HTR-8/SVneo (cell line): ENCODE results near the gene GPRC5C.

Experiments
- DNase-seq: peaks from one replicate; pipeline ENCODE4 v3.0.0; 2011; ENCODE audit warnings: low spot score, mixed read lengths; ENCODE audit not compliant: insufficient read length
- FAIRE-seq: peaks from 2 replicates; lab custom pipeline; 2011; peaks lifted over from hg19 to GRCh38; lab: Jason Lieb, UNC

Gene GPRC5C, protein sequence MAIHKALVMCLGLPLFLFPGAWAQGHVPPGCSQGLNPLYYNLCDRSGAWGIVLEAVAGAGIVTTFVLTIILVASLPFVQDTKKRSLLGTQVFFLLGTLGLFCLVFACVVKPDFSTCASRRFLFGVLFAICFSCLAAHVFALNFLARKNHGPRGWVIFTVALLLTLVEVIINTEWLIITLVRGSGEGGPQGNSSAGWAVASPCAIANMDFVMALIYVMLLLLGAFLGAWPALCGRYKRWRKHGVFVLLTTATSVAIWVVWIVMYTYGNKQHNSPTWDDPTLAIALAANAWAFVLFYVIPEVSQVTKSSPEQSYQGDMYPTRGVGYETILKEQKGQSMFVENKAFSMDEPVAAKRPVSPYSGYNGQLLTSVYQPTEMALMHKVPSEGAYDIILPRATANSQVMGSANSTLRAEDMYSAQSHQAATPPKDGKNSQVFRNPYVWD

DNA sequence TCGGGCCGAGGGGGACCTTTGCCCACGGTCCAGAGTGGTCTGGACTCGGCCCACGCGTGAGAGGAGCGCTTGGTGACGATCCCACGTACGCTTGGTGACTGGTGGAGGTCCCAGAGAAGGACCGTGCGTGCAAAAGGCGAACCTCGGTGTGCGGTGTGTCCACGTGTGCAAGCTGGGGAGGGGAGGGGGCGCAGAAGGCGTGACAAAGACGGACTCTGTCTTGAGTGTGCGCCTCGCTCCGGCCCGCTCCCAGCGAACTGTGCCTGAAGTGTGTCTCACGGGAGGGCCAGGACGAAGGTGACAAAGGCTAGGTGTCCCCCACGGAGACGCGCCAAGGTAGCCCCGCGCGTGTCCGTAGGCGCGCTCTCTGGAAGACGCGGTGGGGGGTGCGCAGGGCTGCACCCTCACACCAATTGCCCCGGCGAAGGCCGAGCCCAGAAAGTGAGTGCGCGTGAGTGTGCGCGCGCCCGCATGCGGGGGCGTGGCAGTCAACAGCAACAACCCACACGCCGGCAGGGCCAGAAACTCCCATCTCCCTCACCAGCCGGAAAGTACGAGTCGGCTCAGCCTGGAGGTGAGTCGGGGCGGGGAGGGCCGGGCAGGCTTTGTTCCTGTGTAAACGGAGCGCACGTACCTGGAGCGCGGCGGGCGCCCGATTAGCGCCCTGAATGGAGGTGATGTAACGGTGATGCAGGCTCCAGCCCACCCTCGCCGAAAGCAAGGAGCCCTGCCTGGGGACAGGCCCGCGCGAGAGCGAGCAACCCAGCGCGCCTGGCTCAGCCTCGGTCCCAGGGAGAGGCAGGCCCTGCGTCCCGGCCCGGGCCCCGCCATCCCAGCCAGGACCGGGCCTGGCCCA lies at the start of gene GPRC5C:
Gene GPRC5C, plus strand, starts transcription at position 521 of the 856 bp plus-strand sequence. CDS start 7,689 bp downstream, outside the sequence.
- DNase-seq (peak; percentile 66), FAIRE-seq (peak; percentile 51)

DNA sequence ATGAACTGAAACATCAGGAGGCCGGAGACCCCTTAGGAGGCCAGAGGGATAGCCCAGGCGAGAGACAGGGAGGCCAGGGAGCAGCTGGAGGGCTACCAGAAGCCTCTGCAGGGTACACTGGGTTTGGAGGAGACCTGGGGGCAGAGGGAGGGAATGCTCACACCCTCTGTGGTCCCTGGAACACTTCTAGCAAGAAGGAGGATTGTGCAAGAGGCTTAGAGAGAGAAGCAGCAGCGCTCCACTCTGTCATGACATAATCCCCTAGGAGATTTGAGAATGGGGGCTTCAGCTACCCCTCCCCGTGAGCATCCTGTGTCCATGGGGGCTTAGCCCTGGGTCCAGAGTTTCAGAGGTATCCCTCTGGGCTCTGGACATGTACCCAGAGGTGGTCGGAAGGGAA lies 48.7 kb upstream of the GPRC5C start:
- no peak for DNase-seq
- FAIRE-seq: no peak

DNA sequence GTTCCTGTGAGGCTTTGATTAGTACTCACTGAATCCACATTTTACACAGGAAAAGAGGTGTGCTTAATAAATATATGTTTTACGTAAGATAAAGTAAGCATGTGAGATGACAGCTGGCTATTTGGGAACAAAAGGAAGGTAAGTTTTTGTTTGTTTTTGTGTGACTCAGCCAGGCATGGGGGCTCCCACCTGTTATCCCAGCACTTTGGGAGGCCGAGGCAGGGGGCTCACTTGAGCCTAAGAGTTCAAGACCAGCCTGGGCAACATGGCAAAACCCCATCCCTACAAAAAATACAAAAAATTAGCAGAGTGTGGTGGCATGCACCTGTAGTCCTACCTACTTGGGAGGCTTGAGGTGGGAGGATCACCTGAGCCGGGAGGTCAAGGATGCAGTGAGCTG lies 46.7 kb upstream of the GPRC5C start:
- FAIRE-seq (no peak), DNase-seq (no peak)

DNA sequence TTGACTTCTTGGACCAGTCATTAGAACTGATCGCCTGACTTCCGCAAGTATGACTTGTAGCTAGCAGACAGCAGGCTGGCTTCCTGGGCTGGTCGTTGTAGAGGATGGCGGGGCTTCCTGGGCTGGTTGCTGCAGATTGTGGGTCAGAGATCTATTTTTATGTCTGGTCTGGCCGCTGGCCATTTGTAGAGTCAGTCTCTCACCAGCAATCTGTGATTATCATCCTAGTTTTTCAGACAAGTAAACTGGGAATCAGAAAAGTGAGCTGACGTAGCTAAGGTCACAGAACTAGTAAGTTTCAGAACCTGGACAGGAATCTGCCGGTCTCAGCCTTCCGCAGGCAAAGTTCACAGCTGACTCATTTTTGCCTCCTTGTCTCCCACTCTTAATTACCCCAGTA lies 45.5 kb upstream of the GPRC5C start:
- no peak for DNase-seq
- FAIRE-seq: no peak

DNA sequence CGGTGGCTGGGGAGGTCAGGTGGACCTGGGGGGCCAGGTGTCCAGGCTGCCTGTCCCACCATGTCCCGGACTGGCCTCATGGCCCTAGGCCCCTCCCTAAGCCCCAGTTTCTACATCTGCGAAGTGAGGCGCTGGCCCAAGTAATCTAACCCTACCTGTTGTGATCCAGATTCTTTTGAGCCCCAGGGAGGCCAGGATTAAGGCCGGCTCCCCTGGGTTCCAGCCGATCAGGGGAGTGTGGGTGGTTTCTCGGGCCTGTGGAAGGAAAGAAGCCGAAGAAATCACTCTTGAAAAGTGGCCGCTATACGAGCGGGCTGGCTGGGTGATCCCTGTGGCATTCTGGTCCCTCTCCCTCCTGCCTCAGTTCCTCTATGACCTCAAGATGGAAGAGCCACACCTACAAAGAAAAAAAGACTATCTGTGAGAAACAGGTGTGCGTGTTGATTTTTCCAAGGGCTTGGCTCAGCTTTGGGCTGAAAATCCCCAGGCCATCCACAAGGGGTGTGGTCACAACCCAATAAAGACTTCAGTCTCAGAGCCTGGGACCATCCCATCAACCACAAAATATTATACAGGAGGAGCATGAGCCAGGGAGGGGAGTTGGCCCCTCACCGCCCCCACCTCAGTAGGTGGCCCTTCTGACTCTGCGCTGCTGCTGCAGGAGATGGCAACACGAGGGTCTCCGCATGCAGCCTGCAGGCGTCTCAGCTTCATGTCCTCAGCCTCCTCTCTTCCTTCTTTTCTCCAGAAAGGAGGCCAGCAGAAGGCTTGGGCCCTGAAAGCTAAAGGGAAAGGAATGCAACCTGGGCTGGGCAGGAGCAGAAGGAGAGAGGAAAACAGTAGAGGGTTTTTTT lies 44.3 kb upstream of the GPRC5C start:
- FAIRE-seq: no peak

DNA sequence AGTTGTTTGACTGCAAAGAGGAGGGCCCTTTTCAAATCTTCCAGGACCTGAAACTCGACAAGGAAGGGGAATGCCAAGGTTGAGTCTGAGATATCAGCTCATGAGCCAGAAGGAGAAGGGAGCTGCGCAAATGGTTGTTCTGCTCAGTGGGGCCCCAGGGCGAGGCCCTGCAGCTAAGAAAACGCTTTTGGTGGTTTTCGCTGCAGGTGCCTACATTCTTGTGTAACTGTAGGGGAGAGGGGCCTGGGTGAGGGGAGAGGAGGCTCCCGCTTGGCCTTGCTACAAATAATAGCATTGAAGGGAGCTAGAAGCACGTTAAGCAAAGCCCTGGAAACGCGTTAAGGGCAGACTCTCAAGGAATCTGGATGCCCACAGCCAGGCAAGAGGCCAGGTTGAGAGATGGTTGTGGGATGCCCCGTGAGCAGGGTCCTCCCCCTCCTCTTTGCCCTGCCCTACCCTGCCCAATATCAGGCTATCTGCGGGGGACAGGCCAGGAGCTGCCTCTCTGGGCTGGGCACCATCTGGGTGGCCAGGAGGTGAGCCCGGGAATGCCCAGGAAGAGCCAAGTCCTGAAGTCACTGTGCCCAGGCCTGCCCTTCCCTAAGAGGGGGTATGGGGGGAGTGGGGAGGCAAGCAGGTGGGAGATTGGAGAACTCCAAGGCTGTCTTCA lies 42.7 kb upstream of the GPRC5C start:
- no peak for DNase-seq

More for the DNA sequence above, 44.3 kb upstream of the GPRC5C start:
- no peak for DNase-seq

DNA sequence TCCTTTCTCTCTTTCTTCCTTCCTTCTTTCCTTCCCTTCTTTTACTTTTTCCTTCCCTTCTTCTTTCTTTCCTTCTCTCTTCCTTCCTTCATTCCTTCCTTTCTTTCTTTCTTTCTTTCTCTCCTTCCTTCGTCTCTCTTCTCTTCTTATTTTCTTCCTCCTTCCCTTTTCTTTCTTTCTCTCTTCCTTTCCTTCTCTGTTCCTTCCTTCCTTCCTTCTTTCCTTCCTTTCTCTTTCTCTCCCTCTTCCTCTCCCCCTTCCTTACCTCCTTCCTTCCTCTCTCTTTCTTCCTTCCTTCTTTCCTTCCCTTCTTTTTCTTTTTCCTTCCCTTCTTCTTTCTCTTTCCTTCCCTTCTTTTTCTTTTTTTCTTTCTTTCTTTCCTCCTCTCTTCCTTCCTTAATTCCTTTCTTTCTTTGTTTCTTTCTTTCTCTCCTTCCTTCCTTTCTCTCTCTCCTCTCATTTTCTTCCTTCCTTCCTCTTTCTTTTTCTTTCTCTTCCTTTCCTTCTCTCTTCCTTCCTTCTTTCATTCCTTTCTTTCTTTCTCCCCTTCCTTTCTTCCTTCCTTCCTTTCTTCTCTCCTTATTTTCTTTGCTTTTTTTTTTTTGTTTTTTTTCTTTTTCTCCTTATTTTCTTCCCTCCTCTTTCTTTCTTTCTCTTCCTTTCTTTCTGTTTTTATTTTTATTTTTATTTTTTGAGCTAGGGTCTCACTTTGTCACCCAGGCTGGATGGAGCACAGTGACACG lies 41.8 kb upstream of the GPRC5C start:
- FAIRE-seq (no peak), DNase-seq (no peak)

More for the DNA sequence above, 42.7 kb upstream of the GPRC5C start:
- no peak for FAIRE-seq

DNA sequence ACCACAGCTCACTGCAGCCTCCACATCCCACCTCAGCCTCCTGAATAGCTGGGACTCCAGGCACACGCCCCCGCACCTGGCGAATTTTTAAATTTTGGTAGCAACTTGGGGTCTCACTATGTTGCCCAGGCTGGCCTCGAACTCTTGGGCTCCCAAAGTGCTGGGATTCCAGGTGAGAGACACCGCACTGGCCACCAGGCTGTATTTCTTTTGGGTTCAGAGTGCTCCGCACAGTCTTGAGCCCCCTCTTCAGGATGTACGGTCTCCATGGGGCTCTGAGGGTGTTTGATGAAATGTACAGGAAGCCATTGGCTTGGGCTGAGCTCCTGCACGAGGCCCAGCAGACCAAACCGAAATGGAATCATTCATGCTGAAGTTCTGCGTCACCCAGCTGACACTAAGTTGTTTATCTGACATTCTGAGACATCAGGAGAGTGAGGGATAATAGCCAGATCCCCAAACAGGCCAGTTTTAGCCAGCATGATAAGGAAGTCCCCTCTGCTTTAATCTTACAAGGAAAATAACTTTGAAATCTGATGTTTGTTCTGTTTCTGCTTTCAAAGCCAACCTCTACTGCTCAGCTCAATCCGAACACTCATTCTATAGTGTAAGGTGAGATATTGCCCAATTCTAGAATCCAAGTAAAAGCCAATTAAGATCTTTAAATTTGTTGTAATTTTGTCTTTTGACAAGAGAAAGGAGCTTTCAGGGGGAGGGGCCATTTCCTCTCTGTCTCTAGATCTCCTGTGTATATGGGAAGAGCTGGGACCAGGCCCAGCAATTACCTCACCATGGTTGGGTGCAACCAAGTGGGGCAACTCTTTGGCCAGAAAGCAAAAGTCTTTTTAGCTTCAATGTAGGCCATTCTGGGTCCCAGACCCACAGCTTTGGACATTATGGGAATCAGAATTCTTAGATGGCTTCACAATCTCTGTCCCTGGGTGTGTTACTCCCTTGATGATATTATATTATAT lies 40.9 kb upstream of the GPRC5C start:
- FAIRE-seq (no peak), DNase-seq (no peak)

DNA sequence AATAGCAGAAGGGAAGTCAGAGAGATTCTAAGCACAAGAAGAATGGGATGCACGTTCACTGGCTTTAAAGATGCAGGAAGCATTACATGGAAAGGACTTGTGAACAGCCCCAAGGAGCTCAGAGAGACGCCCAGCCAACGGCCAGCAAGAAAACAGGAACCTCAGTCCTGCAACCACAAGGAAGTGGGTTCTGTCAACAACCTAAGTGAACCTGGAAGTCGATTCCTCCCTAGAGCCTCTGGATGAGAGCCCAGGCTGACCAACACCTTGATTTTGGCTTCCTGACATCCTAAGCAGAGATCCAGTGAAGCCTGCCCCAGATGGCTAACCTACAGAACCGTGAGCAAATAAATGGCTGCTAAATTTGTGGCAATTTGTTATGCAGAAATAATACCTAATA lies 40.1 kb upstream of the GPRC5C start:
- FAIRE-seq (no peak), DNase-seq (no peak)

DNA sequence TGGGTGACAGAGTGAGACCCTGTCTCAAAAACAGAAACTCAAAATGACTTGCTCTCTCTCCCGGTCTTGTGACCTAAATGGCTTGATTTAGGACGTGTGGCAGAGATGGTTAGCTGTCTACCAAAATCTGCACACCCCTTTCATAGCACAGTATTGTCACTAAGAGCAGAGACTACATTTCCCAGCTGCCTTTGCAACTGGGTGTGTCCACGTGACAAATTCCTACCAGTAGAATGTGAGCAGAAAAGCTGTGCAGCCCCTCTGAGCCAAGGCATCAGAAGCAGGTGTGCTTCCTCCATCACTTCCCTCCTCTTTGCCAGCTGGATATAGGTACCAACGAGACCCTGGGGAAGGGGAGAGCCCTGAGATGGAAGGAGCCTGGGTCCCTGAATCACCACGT lies 39.0 kb upstream of the GPRC5C start:
- DNase-seq (no peak), FAIRE-seq (no peak)

DNA sequence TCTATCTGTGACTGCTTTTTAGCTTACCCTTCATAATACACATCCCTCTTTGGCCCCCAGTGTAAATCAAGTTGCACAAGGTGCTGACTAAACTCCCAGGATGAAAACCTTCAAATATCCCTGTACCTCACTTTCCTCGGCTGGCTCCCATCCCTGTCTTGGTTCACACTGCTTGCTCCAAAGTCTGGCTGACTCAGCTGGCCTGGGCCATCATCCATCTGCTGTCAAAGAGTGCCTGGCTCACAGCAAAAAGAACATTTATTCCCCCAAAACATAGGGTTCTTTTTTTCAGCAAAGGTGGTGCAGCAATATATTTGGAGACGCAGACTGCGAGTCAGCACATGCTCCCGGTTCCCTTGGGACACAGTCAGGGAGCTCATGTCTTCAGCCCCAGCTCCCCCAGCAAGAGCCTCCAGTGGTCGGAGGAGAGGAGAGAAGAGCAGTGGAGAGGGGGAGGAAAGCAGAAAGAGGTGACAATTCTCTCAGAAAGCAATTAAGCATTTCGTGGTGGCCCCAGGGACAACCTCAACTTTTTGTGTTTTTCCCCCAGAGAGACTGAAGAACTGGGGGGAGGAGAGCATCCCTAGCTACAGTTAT lies 38.4 kb upstream of the GPRC5C start:
- FAIRE-seq (no peak), DNase-seq (no peak)

DNA sequence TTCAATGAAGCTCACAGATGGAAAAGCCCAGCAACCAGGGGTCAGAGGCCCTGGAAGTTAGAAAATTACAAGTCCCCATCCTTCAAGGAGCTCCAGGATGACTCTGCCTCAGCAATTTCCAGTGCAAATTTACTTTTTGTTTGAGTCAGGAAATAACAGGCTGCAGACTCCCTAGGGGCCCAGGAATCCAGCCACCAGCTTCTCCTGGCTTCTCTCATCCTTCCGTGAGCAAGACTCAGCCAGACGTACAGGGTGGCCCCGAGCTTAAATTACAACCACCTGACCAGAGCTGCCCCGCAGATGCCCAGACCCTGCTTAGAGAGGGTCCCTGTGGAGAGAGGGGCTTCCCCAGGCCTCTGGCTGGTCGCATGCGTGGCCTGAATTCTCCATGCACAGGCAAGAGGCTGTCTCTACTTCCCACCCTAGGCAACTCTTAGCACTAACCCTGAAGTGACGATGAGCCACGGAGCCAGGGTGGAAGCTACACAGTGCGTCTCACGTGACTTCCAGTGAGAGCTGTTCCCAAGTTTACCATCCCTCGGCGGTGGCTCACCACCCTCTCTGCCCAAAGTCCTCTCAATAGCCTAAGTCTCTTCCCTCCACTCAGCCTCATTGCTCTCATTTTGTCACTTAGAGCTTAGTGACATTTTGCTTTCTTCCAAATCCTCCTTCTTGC lies 37.5 kb upstream of the GPRC5C start:
- no peak for DNase-seq
- FAIRE-seq: no peak

DNA sequence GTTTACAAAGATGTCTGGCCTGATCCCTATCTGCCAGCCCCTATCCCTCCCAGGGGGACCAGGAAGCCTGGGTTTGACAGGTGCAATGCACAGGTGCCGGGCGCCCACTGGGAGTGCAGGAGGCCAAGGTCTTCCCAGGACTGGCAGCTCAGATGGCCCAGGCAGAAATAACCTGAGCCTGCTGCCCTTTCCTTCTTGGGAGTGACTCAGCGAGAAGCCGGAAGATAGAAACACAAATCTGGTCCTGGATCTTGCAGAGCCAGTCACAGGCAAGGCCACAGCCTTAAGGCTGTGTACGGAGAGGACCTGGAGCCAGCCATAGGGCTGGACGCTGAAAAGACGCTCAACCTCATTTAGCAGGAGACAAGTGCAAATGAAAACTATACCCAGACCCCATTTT lies 36.9 kb upstream of the GPRC5C start:
- DNase-seq: no peak
- FAIRE-seq: no peak

DNA sequence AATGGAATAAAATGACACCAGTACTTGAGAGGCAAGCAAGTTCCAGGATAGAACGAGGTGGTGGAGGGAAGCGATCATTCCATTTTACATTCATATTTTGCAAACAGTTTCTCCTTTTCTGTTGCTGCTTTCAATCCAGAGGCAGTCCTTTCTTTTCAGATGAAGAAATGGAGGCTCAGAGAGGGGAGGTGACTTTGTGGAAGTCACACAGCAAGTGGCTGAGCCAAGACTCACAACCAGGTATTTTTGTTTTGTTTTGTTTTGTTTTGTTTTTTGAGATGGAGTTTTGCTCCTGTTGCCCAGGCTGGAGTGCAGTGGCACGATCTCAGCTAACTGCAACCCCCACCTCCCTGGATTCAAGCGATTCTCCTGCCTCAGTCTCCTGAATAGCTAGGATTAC lies 35.3 kb upstream of the GPRC5C start:
- FAIRE-seq (no peak), DNase-seq (no peak)

DNA sequence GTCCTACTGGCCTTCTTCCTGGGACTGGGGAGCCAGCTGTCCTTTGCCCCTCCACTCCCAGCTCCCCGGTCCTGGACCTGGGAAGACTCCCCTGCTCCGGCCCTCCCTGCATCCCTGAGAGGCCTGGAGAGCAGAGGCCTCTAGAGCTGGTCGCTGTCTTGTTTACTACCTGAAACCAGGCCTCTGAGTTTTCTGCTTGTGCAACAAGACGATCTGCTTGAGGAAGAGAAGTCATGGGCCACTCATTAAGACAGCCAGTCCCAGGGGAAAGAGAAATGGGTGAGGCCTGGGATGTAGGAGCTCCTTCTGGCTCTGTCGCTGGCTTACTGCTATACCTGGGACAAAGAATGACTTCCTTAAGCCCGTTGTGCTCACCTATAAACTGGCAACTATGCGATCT lies 29.8 kb upstream of the GPRC5C start:
- FAIRE-seq: no peak

DNA sequence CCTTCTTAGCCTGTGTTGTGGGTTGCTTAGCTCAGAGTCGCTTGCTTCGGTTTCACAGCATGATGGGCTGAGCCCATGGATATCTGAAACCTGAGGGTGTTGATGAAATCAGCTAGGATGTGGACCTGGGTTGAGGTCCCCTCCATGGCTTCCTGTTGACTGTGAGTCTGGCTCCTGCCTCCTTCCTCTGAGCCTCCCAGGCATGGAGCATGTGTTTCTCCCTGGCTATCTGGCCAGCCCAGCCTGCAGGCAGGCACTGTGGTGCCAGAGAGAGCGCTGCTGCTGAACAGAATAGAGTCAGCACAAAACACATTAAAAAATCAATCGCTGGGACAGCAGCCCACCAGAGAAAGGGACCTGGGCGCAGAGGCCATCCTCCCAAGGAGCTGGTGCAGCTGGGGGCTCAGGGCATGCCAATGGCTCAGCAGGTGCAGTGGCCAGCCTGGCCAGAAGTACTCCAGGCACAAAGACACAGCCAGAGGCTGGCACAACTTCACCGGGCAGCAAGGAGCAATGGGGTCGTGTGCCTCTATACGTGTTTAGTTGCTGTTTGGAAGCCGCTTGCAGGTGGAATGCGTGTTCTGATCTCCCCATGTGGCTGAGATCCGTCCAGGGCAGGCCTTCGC lies 28.3 kb upstream of the GPRC5C start:
- DNase-seq (no peak), FAIRE-seq (no peak)

More for the DNA sequence above, 29.8 kb upstream of the GPRC5C start:
- DNase-seq: no peak

DNA sequence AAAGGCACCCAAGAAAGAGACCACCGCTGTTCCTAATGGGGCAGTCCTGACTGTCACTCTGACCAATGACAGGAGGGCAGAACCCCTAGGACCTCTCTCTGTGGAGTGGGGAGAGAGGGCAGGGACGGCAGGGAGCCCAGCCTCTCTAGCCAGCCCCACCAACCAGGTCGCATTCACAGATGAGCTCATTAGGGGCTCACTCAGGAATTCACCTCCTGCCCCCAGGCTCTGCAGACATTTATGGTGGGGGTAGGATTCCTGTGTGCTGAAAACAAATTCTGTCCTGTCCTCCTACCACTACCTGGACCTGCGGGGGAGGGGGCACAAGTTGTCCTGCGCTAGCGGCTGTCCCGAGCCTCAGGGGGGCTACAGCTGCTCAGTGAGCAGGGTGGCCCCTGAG lies 27.7 kb upstream of the GPRC5C start:
- no peak for FAIRE-seq
- no peak for DNase-seq
